ENCODE results near the gene SH3GL3. TPM values are rescaled to one million over a fixed set of nuclear protein-coding genes. Genes with fewer than 3 reads are reported as not detected.

Gene SH3GL3
- total RNA-seq, 1 donor from 2014 or later = 1.2 TPM

DNA sequence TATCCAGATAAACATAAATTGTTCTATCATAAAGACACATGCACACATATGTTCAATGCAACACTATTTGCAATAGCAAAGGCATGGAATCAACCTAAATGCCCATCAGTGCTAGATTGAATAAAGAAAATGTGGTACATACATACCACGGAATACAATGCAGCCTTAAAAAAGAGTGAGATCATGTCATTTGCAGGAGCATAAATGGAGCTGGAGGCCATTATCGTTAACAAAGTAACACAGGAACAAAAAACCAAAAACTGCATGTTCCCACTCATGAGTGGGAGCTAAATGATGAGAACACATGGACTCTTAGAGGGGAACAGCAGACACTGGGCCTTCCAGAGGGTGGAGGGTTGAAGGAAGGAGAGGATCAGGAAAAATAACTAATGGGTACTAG lies 79.2 kb downstream of the SH3GL3 start:
- Mint-ChIP-seq H3K9me3 (ENCODE audit: low read depth) (peaks cover 22% of the 10 kb centered on the region), H3K27ac (no peak overlapping the region), H3K4me3 (ENCODE audit: low read depth) (no peak overlapping the region), H3K36me3 (ENCODE audit: insufficient read depth) (no peaks in the 10 kb centered on the region), H3K4me1 (ENCODE audit: low read depth) (no peaks in the 10 kb centered on the region), H3K27me3 (peaks cover 6% of the 10 kb centered on the region)
- no peak for DNase-seq (ENCODE audit: low spot score, unreplicated experiment)
- TF ChIP-seq, protein P1, sequence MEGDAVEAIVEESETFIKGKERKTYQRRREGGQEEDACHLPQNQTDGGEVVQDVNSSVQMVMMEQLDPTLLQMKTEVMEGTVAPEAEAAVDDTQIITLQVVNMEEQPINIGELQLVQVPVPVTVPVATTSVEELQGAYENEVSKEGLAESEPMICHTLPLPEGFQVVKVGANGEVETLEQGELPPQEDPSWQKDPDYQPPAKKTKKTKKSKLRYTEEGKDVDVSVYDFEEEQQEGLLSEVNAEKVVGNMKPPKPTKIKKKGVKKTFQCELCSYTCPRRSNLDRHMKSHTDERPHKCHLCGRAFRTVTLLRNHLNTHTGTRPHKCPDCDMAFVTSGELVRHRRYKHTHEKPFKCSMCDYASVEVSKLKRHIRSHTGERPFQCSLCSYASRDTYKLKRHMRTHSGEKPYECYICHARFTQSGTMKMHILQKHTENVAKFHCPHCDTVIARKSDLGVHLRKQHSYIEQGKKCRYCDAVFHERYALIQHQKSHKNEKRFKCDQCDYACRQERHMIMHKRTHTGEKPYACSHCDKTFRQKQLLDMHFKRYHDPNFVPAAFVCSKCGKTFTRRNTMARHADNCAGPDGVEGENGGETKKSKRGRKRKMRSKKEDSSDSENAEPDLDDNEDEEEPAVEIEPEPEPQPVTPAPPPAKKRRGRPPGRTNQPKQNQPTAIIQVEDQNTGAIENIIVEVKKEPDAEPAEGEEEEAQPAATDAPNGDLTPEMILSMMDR (IDR thresholded peaks at IDR 0.05; ENCODE audit: unreplicated experiment) = no peak

DNA sequence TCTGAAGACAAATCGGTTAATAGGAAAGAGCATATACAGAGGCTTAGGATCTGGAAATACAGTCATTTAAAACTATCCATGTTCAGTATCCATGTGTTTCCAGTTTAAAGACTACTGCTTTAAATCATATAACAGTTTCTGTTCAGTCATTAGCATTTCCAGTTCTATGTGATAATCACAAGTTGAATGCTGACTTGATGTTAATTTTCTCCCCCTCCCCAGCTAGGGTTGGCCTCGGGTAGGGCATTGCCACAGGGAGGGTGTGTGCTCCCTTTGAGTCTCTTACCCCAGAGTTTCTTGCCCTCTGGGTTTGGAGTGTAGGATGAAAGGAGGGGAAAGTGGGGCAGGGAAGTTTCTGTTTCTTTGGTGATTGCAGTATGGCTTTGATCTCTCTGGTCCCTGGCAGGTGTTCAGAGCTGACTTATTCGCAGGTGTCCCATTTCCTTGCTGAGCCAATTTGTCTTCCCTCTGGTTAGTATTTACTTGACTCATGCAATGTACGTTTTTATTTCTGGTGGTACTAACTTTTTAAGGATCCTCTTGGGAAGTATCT lies 86.3 kb downstream of the SH3GL3 start:
- no peak for DNase-seq (ENCODE audit: low spot score, unreplicated experiment)
- Mint-ChIP-seq H3K36me3 (ENCODE audit: insufficient read depth) (no peaks in the 10 kb centered on the region), H3K4me1 (ENCODE audit: low read depth) (no peaks in the 10 kb centered on the region), H3K4me3 (ENCODE audit: low read depth) (no peak overlapping the region), H3K9me3 (ENCODE audit: low read depth) (peaks cover 4% of the 10 kb centered on the region), H3K27me3 (no peaks in the 10 kb centered on the region), H3K27ac (no peak overlapping the region)
- TF ChIP-seq, protein P1 (IDR thresholded peaks at IDR 0.05; ENCODE audit: unreplicated experiment) = no peak

DNA sequence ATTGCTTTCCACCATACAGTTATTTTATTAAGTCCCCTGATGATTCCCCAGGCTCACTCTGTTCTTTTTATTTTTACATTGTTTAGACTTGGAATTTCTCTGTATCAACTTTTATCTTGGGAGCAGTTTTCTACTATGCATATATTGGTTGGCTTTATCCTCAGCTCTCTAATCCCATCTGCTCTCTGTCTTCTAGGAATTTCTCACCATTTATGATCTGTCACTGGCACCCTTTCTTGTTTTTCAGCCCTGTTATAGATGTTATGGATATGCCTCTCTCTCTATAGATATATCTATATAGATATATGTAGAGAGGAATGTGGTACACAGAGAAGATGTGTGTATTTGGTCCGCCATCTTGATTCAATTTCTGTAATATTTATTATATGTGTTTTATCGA lies 90.5 kb downstream of the SH3GL3 start:
- DNase-seq (ENCODE audit: low spot score, unreplicated experiment) = no peak
- no peaks in the 10 kb centered on the region for H3K36me3 Mint-ChIP-seq (ENCODE audit: insufficient read depth)
- H3K9me3 Mint-ChIP-seq (ENCODE audit: low read depth) = peaks cover 2% of the 10 kb centered on the region
- H3K4me1 Mint-ChIP-seq (ENCODE audit: low read depth) = no peaks in the 10 kb centered on the region
- no peaks in the 10 kb centered on the region for H3K27me3 Mint-ChIP-seq
- TF ChIP-seq, protein P1 (IDR thresholded peaks at IDR 0.05; ENCODE audit: unreplicated experiment) = no peak
- H3K4me3 Mint-ChIP-seq (ENCODE audit: low read depth) = no peak overlapping the region
- no peak overlapping the region for H3K27ac Mint-ChIP-seq

DNA sequence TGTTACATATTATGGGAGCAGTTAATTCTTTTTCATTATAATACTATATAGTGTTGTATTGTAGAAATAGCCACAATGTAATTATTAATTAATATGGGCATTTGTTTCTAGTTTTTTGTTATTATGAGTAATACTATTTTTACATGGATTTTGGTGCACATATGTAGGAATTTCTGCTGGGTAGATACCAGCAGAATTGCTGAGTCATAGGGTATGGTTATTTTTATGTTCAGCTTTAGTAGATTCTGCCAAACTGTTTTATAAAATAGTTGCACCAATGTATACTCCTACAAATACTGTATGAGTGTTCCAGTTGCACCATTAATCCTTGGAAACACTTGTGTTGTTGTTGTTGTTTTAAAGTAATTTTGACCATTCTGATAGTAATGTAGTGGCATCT lies 91.5 kb downstream of the SH3GL3 start:
- Mint-ChIP-seq H3K4me3 (ENCODE audit: low read depth) (no peak overlapping the region), H3K9me3 (ENCODE audit: low read depth) (peaks cover 13% of the 10 kb centered on the region), H3K36me3 (ENCODE audit: insufficient read depth) (peaks cover 1% of the 10 kb centered on the region), H3K27ac (no peak overlapping the region), H3K4me1 (ENCODE audit: low read depth) (no peaks in the 10 kb centered on the region), H3K27me3 (no peaks in the 10 kb centered on the region)
- TF ChIP-seq, protein P1 (IDR thresholded peaks at IDR 0.05; ENCODE audit: unreplicated experiment) = no peak
- no peak for DNase-seq (ENCODE audit: low spot score, unreplicated experiment)

DNA sequence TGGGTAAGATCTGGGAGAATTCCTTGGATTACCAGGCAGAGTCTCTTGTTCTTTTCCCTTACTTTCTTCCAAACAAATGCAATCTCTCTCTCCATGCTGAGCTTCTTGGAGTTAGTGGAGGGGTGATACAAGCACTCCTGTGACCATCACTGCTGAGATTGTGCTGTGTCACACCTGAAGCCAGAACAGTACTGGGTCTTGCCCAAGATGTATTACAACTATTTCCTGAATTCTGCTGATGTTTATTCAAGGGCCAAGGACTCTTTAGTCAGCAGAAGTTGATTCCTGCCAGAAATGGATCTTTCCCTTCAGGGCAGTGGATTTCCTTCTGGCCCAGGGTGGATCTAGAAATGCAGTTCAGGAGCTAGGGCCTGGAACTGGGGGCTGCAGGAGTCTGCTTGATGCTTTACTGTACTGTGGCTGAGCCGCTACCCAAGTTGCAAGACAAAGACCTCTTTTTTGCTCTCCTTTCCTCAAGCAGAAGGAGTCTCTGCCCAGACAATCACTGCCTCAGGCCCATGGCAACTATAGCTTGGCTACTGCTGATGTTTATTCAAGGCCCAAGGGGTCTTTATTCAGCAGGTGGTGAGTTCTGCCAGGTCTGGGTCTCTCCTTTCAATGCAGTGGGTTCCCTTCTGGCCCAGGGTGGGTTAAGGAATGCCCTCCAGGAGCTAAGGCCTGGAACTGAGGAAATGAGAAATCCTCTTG lies 98.8 kb downstream of the SH3GL3 start:
- H3K36me3 Mint-ChIP-seq (ENCODE audit: insufficient read depth) = peaks cover 1% of the 10 kb centered on the region
- no peak overlapping the region for H3K4me3 Mint-ChIP-seq (ENCODE audit: low read depth)
- peaks cover 7% of the 10 kb centered on the region for H3K4me1 Mint-ChIP-seq (ENCODE audit: low read depth)
- peaks cover 19% of the 10 kb centered on the region for H3K9me3 Mint-ChIP-seq (ENCODE audit: low read depth)
- no peak for DNase-seq (ENCODE audit: low spot score, unreplicated experiment)
- H3K27me3 Mint-ChIP-seq = no peaks in the 10 kb centered on the region
- no peak overlapping the region for H3K27ac Mint-ChIP-seq
- TF ChIP-seq, protein P1 (IDR thresholded peaks at IDR 0.05; ENCODE audit: unreplicated experiment) = no peak

All from progenitor cell of endocrine pancreas (in vitro differentiated cells).